ENCODE measurements around the gene PPARGC1A.

PPARGC1A gene

DNA sequence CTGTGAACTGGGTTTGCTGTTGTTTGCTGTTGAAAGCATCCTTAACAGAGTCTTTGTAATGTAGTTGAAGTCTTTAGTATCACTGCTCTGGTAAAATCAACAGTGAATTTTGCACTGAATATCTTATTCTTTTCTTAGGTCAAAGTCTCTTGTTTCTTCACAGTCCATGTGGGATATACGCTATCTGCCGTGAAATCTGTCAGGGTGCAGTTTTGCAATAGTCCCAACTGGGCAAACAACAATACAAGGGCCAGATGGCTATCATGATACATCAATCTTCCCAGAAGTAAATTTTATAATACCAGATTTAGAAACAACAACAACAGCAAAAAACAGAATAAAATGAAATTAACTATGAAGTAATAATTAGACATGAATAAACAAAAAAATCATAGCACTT lies 123.5 kb downstream of the PPARGC1A start:
- no peak for DNase-seq

DNA sequence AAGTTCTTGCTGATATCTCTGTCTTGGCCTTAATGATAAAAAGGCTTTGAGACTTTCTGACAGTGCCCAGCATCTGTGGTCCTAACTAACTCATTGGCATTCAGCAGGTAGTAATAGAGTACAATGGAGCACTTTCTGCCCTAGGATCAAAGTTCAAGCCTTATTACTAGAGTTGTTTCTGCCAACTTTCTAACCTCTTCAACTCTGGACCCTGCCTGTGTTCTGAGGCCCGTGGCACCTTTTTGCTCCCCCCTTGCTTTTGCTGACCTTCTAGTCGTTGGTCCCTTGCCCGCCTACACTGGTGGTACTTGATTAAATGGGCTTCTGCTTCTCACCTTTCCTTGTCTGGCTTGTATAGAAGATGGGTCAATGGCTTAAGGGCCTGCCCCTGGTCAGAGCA lies 126.3 kb downstream of the PPARGC1A start:
- DNase-seq: no peak

DNA sequence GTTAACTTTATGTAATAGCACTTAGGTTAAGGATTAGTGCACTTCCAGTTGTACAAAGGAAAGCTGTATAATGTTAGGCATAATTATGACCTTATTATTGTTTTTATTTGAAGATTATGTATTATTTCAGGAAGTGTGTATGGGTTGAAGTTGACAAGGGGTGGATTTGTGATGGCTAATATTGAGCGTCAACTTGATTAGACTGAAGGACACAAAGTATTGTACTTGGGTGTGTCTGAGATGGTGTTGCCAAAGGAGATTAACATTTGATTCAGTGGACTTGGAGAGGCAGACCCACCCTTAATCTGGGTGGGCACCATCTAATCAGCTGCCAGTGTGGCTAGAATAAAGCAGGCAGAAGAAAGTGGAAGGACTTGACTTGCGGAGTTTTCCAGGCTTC lies 127.3 kb downstream of the PPARGC1A start:
- no peak for DNase-seq

DNA sequence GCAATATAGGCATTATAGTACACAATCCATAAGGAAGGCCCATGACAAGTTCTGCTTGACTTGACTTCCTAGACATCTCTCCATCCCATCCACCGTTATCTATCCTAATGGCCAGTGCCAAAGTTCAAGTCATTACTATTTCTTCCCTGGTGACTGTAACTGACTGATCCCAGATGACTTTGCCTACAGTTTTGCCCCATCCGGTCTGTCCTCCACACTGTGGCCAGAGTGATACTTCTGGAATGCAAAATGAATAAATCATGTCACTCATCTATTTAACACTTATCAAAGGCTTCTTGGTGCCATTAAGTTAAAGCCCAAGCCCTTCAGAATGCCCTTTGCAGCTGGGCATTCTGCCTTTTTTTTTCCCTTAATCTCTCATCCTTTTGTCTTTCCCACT lies 130.8 kb downstream of the PPARGC1A start:
- DNase-seq: no peak

DNA sequence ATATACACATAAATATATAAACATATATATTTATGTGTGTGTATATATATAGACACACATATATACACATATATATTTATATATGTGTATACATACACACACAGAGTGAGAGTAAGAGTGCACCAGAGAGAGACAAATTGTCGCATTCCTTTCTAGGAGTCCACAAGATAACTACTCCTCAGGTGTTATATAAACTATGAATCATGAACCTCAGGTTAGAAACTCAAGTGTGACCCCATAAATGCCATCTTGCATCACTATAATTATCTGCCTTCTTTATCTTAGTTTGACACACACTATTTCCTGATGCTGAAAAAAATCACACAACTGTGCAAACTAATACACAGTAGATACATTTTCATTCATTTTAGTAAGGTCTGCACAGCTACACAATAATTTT lies 135.2 kb downstream of the PPARGC1A start:
- no peak for DNase-seq

DNA sequence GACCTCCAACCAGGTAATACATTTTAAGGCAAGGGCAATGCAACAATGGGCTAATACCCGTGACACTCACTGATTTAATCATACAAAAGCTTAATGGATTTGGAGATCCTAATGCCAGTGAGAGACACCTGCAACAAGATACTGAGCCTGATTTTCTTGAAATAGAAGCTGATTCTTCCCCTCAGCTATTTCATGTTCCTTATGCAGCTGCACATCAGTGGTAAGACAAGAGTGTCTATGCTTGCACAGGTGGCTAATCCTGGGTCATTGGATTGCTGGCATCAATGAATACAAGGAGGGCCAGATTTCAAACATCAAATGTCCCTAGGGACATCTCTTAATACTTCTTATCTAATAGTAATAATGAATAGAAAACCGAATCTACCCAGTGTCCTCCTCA lies 139.7 kb downstream of the PPARGC1A start:
- DNase-seq: no peak

DNA sequence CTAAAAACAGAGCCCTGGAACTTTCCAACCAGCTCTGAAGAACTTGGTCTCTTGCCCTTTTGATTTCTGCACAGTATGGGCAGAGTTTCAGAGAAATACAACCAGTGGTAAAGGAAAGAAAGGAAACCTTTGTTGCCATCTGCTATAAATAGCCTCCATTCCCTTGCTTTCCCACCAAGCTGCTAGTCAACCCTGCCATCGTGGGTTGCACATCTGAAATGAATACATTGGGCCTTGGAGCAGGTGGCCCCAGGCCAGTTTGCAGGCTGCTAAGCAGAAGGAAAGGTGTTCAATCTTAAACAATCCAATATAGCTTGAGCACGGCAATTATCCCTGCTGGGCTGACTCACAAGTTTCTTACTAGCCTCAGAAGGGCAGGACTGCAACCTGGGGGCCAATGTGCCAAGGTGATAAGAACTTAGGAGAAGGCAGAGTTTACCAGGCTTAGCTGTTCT lies 142.5 kb downstream of the PPARGC1A start:
- no peak for DNase-seq

DNA sequence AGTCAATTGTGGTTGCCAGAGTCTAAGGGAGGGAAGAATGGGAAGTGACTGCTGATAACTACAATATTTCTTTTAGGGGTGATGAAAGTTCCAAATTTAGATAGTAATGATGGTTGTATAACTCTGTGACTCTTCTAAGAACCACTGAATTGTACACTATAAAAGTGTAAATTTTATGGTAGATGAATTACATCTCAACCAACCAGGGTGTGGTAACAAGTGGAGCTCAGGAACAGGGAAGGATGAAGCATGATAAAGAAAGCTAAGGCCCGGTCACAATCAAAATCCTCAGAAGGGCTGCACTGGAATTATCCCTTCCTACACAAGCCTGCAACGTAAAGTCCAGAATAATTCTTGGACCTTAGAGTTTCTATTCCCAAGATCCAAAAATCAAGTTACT lies 143.2 kb downstream of the PPARGC1A start:
- no peak for DNase-seq

DNA sequence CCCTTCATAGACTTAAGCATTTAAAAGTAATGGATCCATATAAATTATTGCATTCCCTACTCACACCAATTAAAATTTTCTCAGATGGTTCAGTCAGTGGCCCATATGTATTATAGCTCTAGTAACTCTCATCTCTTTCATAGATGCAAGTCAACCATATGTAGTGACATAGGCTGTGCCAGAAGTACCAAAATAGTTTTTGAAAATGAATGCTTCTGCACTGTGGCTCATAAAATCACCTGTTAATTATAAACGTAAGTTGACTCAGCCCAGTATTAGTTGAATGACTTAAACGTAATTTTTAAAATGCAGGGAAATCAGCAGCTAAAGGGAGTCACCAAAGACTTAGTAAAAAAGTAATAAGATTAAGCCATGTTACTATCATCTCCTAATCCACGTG lies 143.8 kb downstream of the PPARGC1A start:
- DNase-seq: no peak

DNA sequence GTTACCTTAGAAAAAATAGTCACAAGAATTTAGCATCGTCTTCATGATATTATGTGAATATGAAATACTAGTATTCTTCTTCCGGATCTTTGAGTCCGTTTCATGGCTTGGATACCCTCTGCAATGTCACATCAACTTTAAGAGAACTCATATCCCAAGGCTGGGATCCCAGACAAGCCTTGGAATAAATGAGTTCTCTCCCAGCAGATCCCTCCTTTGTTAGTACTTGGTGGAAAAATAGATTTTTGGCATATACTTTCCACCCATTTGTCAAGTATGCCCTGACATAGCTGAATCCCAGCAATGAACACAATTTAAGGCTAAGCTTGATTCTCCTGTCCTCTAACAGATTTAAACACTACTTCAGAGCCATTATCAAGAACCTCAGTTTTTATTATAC lies 144.5 kb downstream of the PPARGC1A start:
- DNase-seq: no peak
